Mesenchymal stem cell (in vitro differentiated cells and primary cell): ENCODE results near the gene STYXL2.

ENCODE experiments used
- DNase-seq: peaks from one replicate; pipeline ENCODE4 v3.0.0-alpha.2; 2013
- H2AFZ ChIP-seq: one replicate; pipeline ENCODE4 v1.6.1; 2013; ENCODE audit warnings: low read depth, mild to moderate bottlenecking, control low read depth, inconsistent platforms, low read length, moderate library complexity
- H2AK5ac ChIP-seq: 2 replicates; pipeline ENCODE4 v1.6.1; 2013; ENCODE audit warnings: low read length, moderate library complexity, mild to moderate bottlenecking, inconsistent platforms; ENCODE audit not compliant: severe bottlenecking
- H2BK120ac ChIP-seq: one replicate; pipeline ENCODE4 v1.6.1; 2013; ENCODE audit warnings: low read depth, mild to moderate bottlenecking, inconsistent platforms, low read length, moderate library complexity
- H2BK12ac ChIP-seq, 2 experiments: one replicate each; pipeline ENCODE4 v1.6.1; 2013; ENCODE audit warnings: inconsistent platforms in 2 of 2, low read length in 2 of 2, mild to moderate bottlenecking in 2 of 2, moderate library complexity in 2 of 2, control low read depth in 1 of 2
- H2BK15ac ChIP-seq: one replicate; pipeline ENCODE4 v1.6.1; 2013; ENCODE audit warnings: mild to moderate bottlenecking, low read depth, inconsistent platforms; ENCODE audit not compliant: poor library complexity, severe bottlenecking
- H2BK5ac ChIP-seq: 2 replicates; pipeline ENCODE4 v1.6.1; 2013; ENCODE audit warnings: low read depth, mild to moderate bottlenecking, low read length, control low read depth, inconsistent platforms; ENCODE audit not compliant: poor library complexity, severe bottlenecking
- H3K14ac ChIP-seq, 2 experiments: one replicate each; pipeline ENCODE4 v1.6.1; 2013; ENCODE audit warnings: inconsistent platforms in 2 of 2, low read length in 2 of 2, control low read depth in 1 of 2, mild to moderate bottlenecking in 1 of 2, moderate library complexity in 1 of 2
- H3K18ac ChIP-seq, 2 experiments: one replicate each; pipeline ENCODE4 v1.6.1; 2013; ENCODE audit warnings: inconsistent platforms in 2 of 2, low read length in 2 of 2, control low read depth in 1 of 2, low read depth in 1 of 2, mild to moderate bottlenecking in 1 of 2
- H3K23ac ChIP-seq, 2 experiments: one replicate each; pipeline ENCODE4 v1.6.1; 2013; ENCODE audit warnings: inconsistent platforms in 2 of 2, low read length in 2 of 2, mild to moderate bottlenecking in 2 of 2, moderate library complexity in 2 of 2, control low read depth in 1 of 2
- H3K27ac ChIP-seq: 2 replicates; pipeline ENCODE4 v1.5.1; 2013; ENCODE audit warnings: mild to moderate bottlenecking, moderate library complexity, low read length, control low read depth, inconsistent platforms; ENCODE audit not compliant: poor library complexity, severe bottlenecking
- H3K27me3 ChIP-seq, 2 experiments: 2 replicates each; pipeline versions ENCODE4 v1.6.1 to v1.7.0; 2013; ENCODE audit warnings: low read length in 2 of 2, mild to moderate bottlenecking in 2 of 2, moderate library complexity in 2 of 2, control low read depth in 1 of 2, inconsistent platforms in 1 of 2; ENCODE audit not compliant: control insufficient read depth in 1 of 2, insufficient read depth in 1 of 2
- H3K36me3 ChIP-seq, 2 experiments: 2 replicates each; pipeline versions ENCODE4 v1.6.1 to v1.7.0; 2013; ENCODE audit warnings: low read length in 2 of 2, control low read depth in 1 of 2, inconsistent platforms in 1 of 2, low read depth in 1 of 2, mild to moderate bottlenecking in 1 of 2; ENCODE audit not compliant: insufficient read depth in 2 of 2, control insufficient read depth in 1 of 2
- H3K4ac ChIP-seq, 2 experiments: one replicate each; pipeline ENCODE4 v1.6.1; 2013; ENCODE audit warnings: inconsistent platforms in 2 of 2, low read length in 2 of 2, mild to moderate bottlenecking in 2 of 2, moderate library complexity in 2 of 2, control low read depth in 1 of 2, low read depth in 1 of 2
- H3K4me1 ChIP-seq: 2 replicates; pipeline ENCODE4 v1.6.1; 2013; ENCODE audit warnings: low read depth, low read length, control low read depth; ENCODE audit not compliant: control insufficient read depth, insufficient read depth
- H3K4me2 ChIP-seq: 2 replicates; pipeline ENCODE4 v1.6.1; 2013; ENCODE audit warnings: low read length, mild to moderate bottlenecking, inconsistent platforms; ENCODE audit not compliant: poor library complexity, severe bottlenecking
- H3K4me3 ChIP-seq, 2 experiments: 2 replicates each; pipeline versions ENCODE4 v1.5.1 to v1.7.0; 2013; ENCODE audit warnings: low read length in 2 of 2, mild to moderate bottlenecking in 2 of 2, control low read depth in 1 of 2, low read depth in 1 of 2; ENCODE audit not compliant: insufficient read depth in 1 of 2
- H3K79me1 ChIP-seq: replicated peaks from 2 replicates; pipeline ENCODE4 v1.6.1; 2013; ENCODE audit warnings: mild to moderate bottlenecking, control low read depth, low read length, inconsistent platforms; ENCODE audit not compliant: poor library complexity, severe bottlenecking
- H3K9ac ChIP-seq: 2 replicates; pipeline ENCODE4 v1.7.0; 2013; ENCODE audit warnings: mild to moderate bottlenecking, low read length, moderate library complexity
- H3K9me3 ChIP-seq: 2 replicates; pipeline ENCODE4 v1.7.0; 2013; ENCODE audit warnings: mild to moderate bottlenecking, low read length; ENCODE audit not compliant: control insufficient read depth
- H4K8ac ChIP-seq: one replicate; pipeline ENCODE4 v1.6.1; 2013; ENCODE audit warnings: inconsistent platforms, mild to moderate bottlenecking, low read length, moderate library complexity
- H4K91ac ChIP-seq: one replicate; pipeline ENCODE4 v1.6.1; 2013; ENCODE audit warnings: mild to moderate bottlenecking, low read length, inconsistent platforms
- WGBS: methylation state at CpG from one replicate; pipeline ENCODE4 v1.1.7; 2013; ENCODE audit warnings: mixed read lengths; 5-methylcytosine and 5-hydroxymethylcytosine counted together

The STYXL2 gene

GRCh38 chr1:167065471-167065870, 28.4 kb upstream of the STYXL2 start:
- H3K4me1 ChIP-seq, result no peaks in the 10 kb centered on the region
- H4K91ac ChIP-seq, result no peak overlapping the region
- no peak overlapping the region for H2AK5ac ChIP-seq
- H3K27me3 ChIP-seq, result peaks cover 25 to 28% of the 10 kb centered on the region in 2 experiments
- no peaks in the 10 kb centered on the region for H3K9me3 ChIP-seq
- H3K23ac ChIP-seq, result no peak overlapping the region
- DNase-seq, result no peak
- no peak overlapping the region for H3K18ac ChIP-seq
- no peak overlapping the region for H2BK120ac ChIP-seq
- no peak overlapping the region for H3K27ac ChIP-seq
- H3K79me1 ChIP-seq, result no peaks in the 10 kb centered on the region
- H2AFZ ChIP-seq, result no peak overlapping the region
- WGBS, result 90% methylated on average over 8 of the region's 8 CpGs
- no peak overlapping the region for H3K9ac ChIP-seq
- no peak overlapping the region for H2BK12ac ChIP-seq
- no peak overlapping the region for H3K14ac ChIP-seq
- H2BK5ac ChIP-seq, result no peak overlapping the region
- no peak overlapping the region for H4K8ac ChIP-seq
- H3K4me3 ChIP-seq, result no peak overlapping the region
- H3K4me2 ChIP-seq, result no peak overlapping the region
- H2BK15ac ChIP-seq, result no peak overlapping the region
- H3K4ac ChIP-seq, result no peak overlapping the region
- H3K36me3 ChIP-seq, result peaks cover 0 to 2% of the 10 kb centered on the region in 2 experiments

- H2AFZ ChIP-seq, result no peak overlapping the region
- no peak overlapping the region for H3K27ac ChIP-seq
- no peak overlapping the region for H2BK12ac ChIP-seq
- H3K4me2 ChIP-seq, result peak overlapping the region; percentile 91
- H3K36me3 ChIP-seq, result peaks cover 0 to 2% of the 10 kb centered on the region in 2 experiments
- peaks cover 31 to 36% of the 10 kb centered on the region in 2 experiments for H3K27me3 ChIP-seq
- H3K4me1 ChIP-seq, result no peaks in the 10 kb centered on the region
- peak overlapping the region; percentile 59 for H3K9ac ChIP-seq
- DNase-seq, result peak; percentile 65
- H2BK5ac ChIP-seq, result no peak overlapping the region
- H2BK15ac ChIP-seq, result no peak overlapping the region
- whole genome bisulfite sequencing, result 5% methylated on average over 27 of the region's 31 CpGs
- no peak overlapping the region for H3K14ac ChIP-seq
- H3K9me3 ChIP-seq, result no peaks in the 10 kb centered on the region
- peak overlapping the region in 1 of 2 experiments; percentile 61 for H3K4me3 ChIP-seq
- H4K91ac ChIP-seq, result no peak overlapping the region
- no peak overlapping the region for H2BK120ac ChIP-seq
- H2AK5ac ChIP-seq, result no peak overlapping the region
- H3K79me1 ChIP-seq, result no peaks in the 10 kb centered on the region
- peak overlapping the region in 1 of 2 experiments; percentile 81 for H3K18ac ChIP-seq
- H4K8ac ChIP-seq, result no peak overlapping the region
- no peak overlapping the region for H3K4ac ChIP-seq
- H3K23ac ChIP-seq, result no peak overlapping the region
Observed at GRCh38 chr1:167066333-167067122, 27.3 kb upstream of the STYXL2 start.

GRCh38 chr1:167067904-167068303, 26.0 kb upstream of the STYXL2 start:
- Histone ChIP-seq H3K4me2 (no peak overlapping the region), H2BK120ac (no peak overlapping the region), H2AFZ (no peak overlapping the region), H4K91ac (no peak overlapping the region), H2BK5ac (no peak overlapping the region), H3K18ac (no peak overlapping the region), H3K27me3 (peaks cover 34 to 39% of the 10 kb centered on the region in 2 experiments), H3K23ac (no peak overlapping the region), H4K8ac (no peak overlapping the region), H2AK5ac (no peak overlapping the region), H3K36me3 (peaks cover 0 to 2% of the 10 kb centered on the region in 2 experiments), H3K9ac (no peak overlapping the region), H3K4me1 (no peaks in the 10 kb centered on the region), H3K4me3 (no peak overlapping the region), H2BK15ac (no peak overlapping the region), H3K4ac (no peak overlapping the region), H3K79me1 (no peaks in the 10 kb centered on the region), H2BK12ac (no peak overlapping the region), H3K9me3 (no peaks in the 10 kb centered on the region), H3K27ac (no peak overlapping the region), H3K14ac (no peak overlapping the region)
- WGBS, result no CpG with 5 or more reads among the region's 3 CpGs
- no peak for DNase-seq

DNA sequence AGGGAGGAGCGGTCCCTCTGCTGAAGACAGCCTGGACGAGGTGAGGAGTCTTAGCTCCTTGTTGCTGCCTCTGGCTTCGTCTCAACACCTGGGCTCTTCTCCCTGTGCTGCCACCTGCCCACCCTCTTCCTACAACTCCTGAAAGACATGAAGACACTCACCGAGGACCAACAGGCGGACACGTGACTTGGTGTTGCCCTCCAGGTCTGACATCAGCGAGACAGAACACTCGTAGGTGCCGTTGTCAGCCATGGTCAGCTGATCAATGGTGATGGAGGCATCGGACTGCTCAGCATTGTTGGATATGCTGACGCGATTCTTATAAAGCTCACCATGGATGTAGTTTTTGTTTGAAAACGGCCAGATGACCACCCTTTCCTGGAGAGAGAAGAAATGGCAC, 25.1 kb upstream of the STYXL2 start:
- no peak overlapping the region for H3K27ac ChIP-seq
- no peaks in the 10 kb centered on the region for H3K4me1 ChIP-seq
- no peak overlapping the region for H3K4ac ChIP-seq
- H2BK12ac ChIP-seq, result no peak overlapping the region
- peaks cover 34 to 45% of the 10 kb centered on the region in 2 experiments for H3K27me3 ChIP-seq
- no peak overlapping the region for H2AK5ac ChIP-seq
- peaks cover 0 to 2% of the 10 kb centered on the region in 2 experiments for H3K36me3 ChIP-seq
- H2BK5ac ChIP-seq, result no peak overlapping the region
- H3K9me3 ChIP-seq, result no peaks in the 10 kb centered on the region
- no peak overlapping the region for H2BK15ac ChIP-seq
- no peak overlapping the region for H3K4me2 ChIP-seq
- no peak overlapping the region for H2AFZ ChIP-seq
- H3K79me1 ChIP-seq, result no peaks in the 10 kb centered on the region
- no peak overlapping the region for H2BK120ac ChIP-seq
- no peak overlapping the region for H4K8ac ChIP-seq
- H3K14ac ChIP-seq, result peak overlapping the region in 1 of 2 experiments; percentile 57
- H3K18ac ChIP-seq, result no peak overlapping the region
- no peak overlapping the region for H3K4me3 ChIP-seq
- DNase-seq, result no peak
- H4K91ac ChIP-seq, result no peak overlapping the region
- WGBS, result 89% methylated on average over 13 of the region's 13 CpGs
- H3K23ac ChIP-seq, result no peak overlapping the region
- no peak overlapping the region for H3K9ac ChIP-seq
